Trophoblast cell (in vitro differentiated cells and primary cell): ENCODE measurements around the gene LYPD3.

ENCODE experiments used
- DNase-seq, 2 donors: peaks; one replicate each; pipeline ENCODE4 v3.0.0-alpha.2; 2016
- H2AFZ ChIP-seq: 2 replicates; pipeline ENCODE4 v1.6.1; 2013; ENCODE audit warnings: low read length, moderate library complexity, mild to moderate bottlenecking; ENCODE audit not compliant: insufficient read depth, poor library complexity
- H2AK5ac ChIP-seq: 2 replicates; pipeline ENCODE4 v1.6.1; 2013; ENCODE audit warnings: mild to moderate bottlenecking, low read length
- H2BK120ac ChIP-seq: 2 replicates; pipeline ENCODE4 v1.6.1; 2013; ENCODE audit warnings: low read length, mild to moderate bottlenecking, moderate library complexity; ENCODE audit not compliant: insufficient read depth, poor library complexity
- H2BK12ac ChIP-seq: 2 replicates; pipeline ENCODE4 v1.6.1; 2013; ENCODE audit warnings: mild to moderate bottlenecking, low read length, moderate library complexity
- H2BK5ac ChIP-seq: 2 replicates; pipeline ENCODE4 v1.6.1; 2013; ENCODE audit warnings: low read length, low read depth, moderate library complexity, mild to moderate bottlenecking; ENCODE audit not compliant: poor library complexity
- H3K14ac ChIP-seq: 2 replicates; pipeline ENCODE4 v1.6.1; 2013; ENCODE audit warnings: mild to moderate bottlenecking, low read length
- H3K18ac ChIP-seq: 2 replicates; pipeline ENCODE4 v1.6.1; 2013; ENCODE audit warnings: mild to moderate bottlenecking, low read length
- H3K23ac ChIP-seq: 2 replicates; pipeline ENCODE4 v1.6.1; 2013; ENCODE audit warnings: low read length
- H3K27ac ChIP-seq: 2 replicates; pipeline ENCODE4 v1.5.1; 2013; ENCODE audit warnings: low read depth, mild to moderate bottlenecking, inconsistent platforms, low read length, moderate library complexity
- H3K27me3 ChIP-seq: 2 replicates; pipeline ENCODE4 v1.6.1; 2013; ENCODE audit warnings: inconsistent platforms, mild to moderate bottlenecking, low read length, moderate library complexity; ENCODE audit not compliant: insufficient read depth
- H3K36me3 ChIP-seq, 2 experiments: 1 replicate in 1 of 2; 2 replicates in 1 of 2; pipeline ENCODE4 v1.6.1; 2013; ENCODE audit warnings: low read length in 2 of 2, mild to moderate bottlenecking in 2 of 2, moderate library complexity in 1 of 2; ENCODE audit not compliant: insufficient read depth in 2 of 2, control insufficient read depth in 1 of 2
- H3K4ac ChIP-seq: 2 replicates; pipeline ENCODE4 v1.6.1; 2013; ENCODE audit warnings: low read depth, mild to moderate bottlenecking, low read length, moderate library complexity
- H3K4me1 ChIP-seq, 2 experiments: 1 replicate in 1 of 2; 2 replicates in 1 of 2; pipeline ENCODE4 v1.6.1; 2013; ENCODE audit warnings: low read length in 2 of 2, mild to moderate bottlenecking in 2 of 2, moderate library complexity in 1 of 2; ENCODE audit not compliant: insufficient read depth in 2 of 2, control insufficient read depth in 1 of 2
- H3K4me2 ChIP-seq: 2 replicates; pipeline ENCODE4 v1.6.1; 2013; ENCODE audit warnings: inconsistent platforms, mild to moderate bottlenecking, low read length, moderate library complexity
- H3K4me3 ChIP-seq: 2 replicates; pipeline ENCODE4 v1.5.1; 2013; ENCODE audit warnings: mild to moderate bottlenecking, low read depth, low read length, inconsistent platforms
- H3K79me1 ChIP-seq: one replicate; pipeline ENCODE4 v1.6.1; 2013; ENCODE audit warnings: low read length
- H3K79me2 ChIP-seq: 2 replicates; pipeline ENCODE4 v1.6.1; 2013; ENCODE audit warnings: low read length, mild to moderate bottlenecking; ENCODE audit not compliant: control insufficient read depth, insufficient read depth, poor library complexity
- H3K9ac ChIP-seq: 2 replicates; pipeline ENCODE4 v1.6.1; 2013; ENCODE audit warnings: mild to moderate bottlenecking, low read length
- H3K9me3 ChIP-seq: 2 replicates; pipeline ENCODE4 v1.6.1; 2013; ENCODE audit warnings: low read depth, mild to moderate bottlenecking, control low read depth, inconsistent platforms, low read length; ENCODE audit not compliant: insufficient read depth
- H4K12ac ChIP-seq: 2 replicates; pipeline ENCODE4 v1.6.1; 2013; ENCODE audit warnings: low read depth, mild to moderate bottlenecking, low read length, moderate library complexity
- H4K8ac ChIP-seq: 2 replicates; pipeline ENCODE4 v1.6.1; 2013; ENCODE audit warnings: low read depth, mild to moderate bottlenecking, low read length, moderate library complexity
- H4K91ac ChIP-seq: one replicate; pipeline ENCODE4 v1.6.1; 2013; ENCODE audit warnings: low read depth, mild to moderate bottlenecking, low read length, moderate library complexity
- WGBS: extraction: QIAGEN DNeasy Blood & Tissue Kit; methylation state at CpG from one replicate; pipeline ENCODE4 v1.1.7; 2013; ENCODE audit warnings: missing lambda C conversion rate; ENCODE audit not compliant: insufficient read length, insufficient coverage; ENCODE audit errors: extremely low coverage; 5-methylcytosine and 5-hydroxymethylcytosine counted together

LYPD3 gene

GRCh38 chr19:43474487-43474886 lies 9.1 kb upstream of the LYPD3 start:
- H2BK120ac ChIP-seq, result no peak overlapping the region
- H3K4me3 ChIP-seq, result no peak overlapping the region
- H3K79me2 ChIP-seq, result no peaks in the 10 kb centered on the region
- no peaks in the 10 kb centered on the region for H3K9me3 ChIP-seq
- H3K14ac ChIP-seq, result no peak overlapping the region
- H3K9ac ChIP-seq, result peak overlapping the region; percentile 21
- H3K27ac ChIP-seq, result peak overlapping the region; percentile 46
- H4K8ac ChIP-seq, result no peak overlapping the region
- H3K36me3 ChIP-seq, result no peaks in the 10 kb centered on the region
- WGBS, result no CpG with 5 or more reads among the region's 4 CpGs
- H4K12ac ChIP-seq, result no peak overlapping the region
- H3K4me2 ChIP-seq, result no peak overlapping the region
- H2AFZ ChIP-seq, result no peak overlapping the region
- H3K4me1 ChIP-seq, result peaks cover 7 to 10% of the 10 kb centered on the region in 2 experiments
- H3K27me3 ChIP-seq, result no peaks in the 10 kb centered on the region
- H3K79me1 ChIP-seq, result peaks cover 4% of the 10 kb centered on the region
- no peak overlapping the region for H3K18ac ChIP-seq
- no peak overlapping the region for H2AK5ac ChIP-seq
- H3K4ac ChIP-seq, result no peak overlapping the region
- H4K91ac ChIP-seq, result no peak overlapping the region
- H2BK12ac ChIP-seq, result no peak overlapping the region
- no peak overlapping the region for H3K23ac ChIP-seq
- H2BK5ac ChIP-seq, result no peak overlapping the region
- no peak for DNase-seq

- H3K23ac ChIP-seq, result no peak overlapping the region
- H3K4ac ChIP-seq, result no peak overlapping the region
- no peak overlapping the region for H2AK5ac ChIP-seq
- H2AFZ ChIP-seq, result no peak overlapping the region
- H2BK5ac ChIP-seq, result no peak overlapping the region
- H4K12ac ChIP-seq, result no peak overlapping the region
- H3K27ac ChIP-seq, result no peak overlapping the region
- H2BK12ac ChIP-seq, result no peak overlapping the region
- H3K4me1 ChIP-seq, result peaks cover 5 to 6% of the 10 kb centered on the region in 2 experiments
- no peak overlapping the region for H3K14ac ChIP-seq
- no peak for DNase-seq
- H3K9ac ChIP-seq, result no peak overlapping the region
- no peaks in the 10 kb centered on the region for H3K79me2 ChIP-seq
- no peak overlapping the region for H4K91ac ChIP-seq
- no peaks in the 10 kb centered on the region for H3K27me3 ChIP-seq
- no peaks in the 10 kb centered on the region for H3K9me3 ChIP-seq
- H3K4me3 ChIP-seq, result no peak overlapping the region
- H3K4me2 ChIP-seq, result no peak overlapping the region
- H4K8ac ChIP-seq, result no peak overlapping the region
- no CpG with 5 or more reads among the region's 5 CpGs for WGBS
- peaks cover 2% of the 10 kb centered on the region for H3K79me1 ChIP-seq
- no peak overlapping the region for H3K18ac ChIP-seq
- H2BK120ac ChIP-seq, result no peak overlapping the region
- H3K36me3 ChIP-seq, result no peaks in the 10 kb centered on the region
These were observed 5.7 kb upstream of the LYPD3 start for GRCh38 chr19:43471091-43471490.

- no peak overlapping the region for H4K8ac ChIP-seq
- no peak overlapping the region for H3K4me2 ChIP-seq
- no peaks in the 10 kb centered on the region for H3K36me3 ChIP-seq
- H3K4me1 ChIP-seq, result peaks cover 9% of the 10 kb centered on the region in 2 experiments
- no peak overlapping the region for H3K14ac ChIP-seq
- H3K27ac ChIP-seq, result no peak overlapping the region
- H3K79me1 ChIP-seq, result peaks cover under 1% of the 10 kb centered on the region
- no peak overlapping the region for H3K4me3 ChIP-seq
- no peak overlapping the region for H3K9ac ChIP-seq
- H2AK5ac ChIP-seq, result no peak overlapping the region
- H3K79me2 ChIP-seq, result no peaks in the 10 kb centered on the region
- no peak overlapping the region for H3K18ac ChIP-seq
- no peak overlapping the region for H4K91ac ChIP-seq
- H2BK5ac ChIP-seq, result no peak overlapping the region
- no peak overlapping the region for H2AFZ ChIP-seq
- H3K23ac ChIP-seq, result no peak overlapping the region
- no peaks in the 10 kb centered on the region for H3K9me3 ChIP-seq
- no peak overlapping the region for H2BK120ac ChIP-seq
- no peak overlapping the region for H3K4ac ChIP-seq
- H4K12ac ChIP-seq, result no peak overlapping the region
- H2BK12ac ChIP-seq, result no peak overlapping the region
- no CpG with 5 or more reads among the region's 10 CpGs for WGBS
- H3K27me3 ChIP-seq, result no peaks in the 10 kb centered on the region
- peak; percentile 91 to 92 for DNase-seq
These were observed 4.9 kb upstream of the LYPD3 start for GRCh38 chr19:43470288-43470687.

GRCh38 chr19:43469160-43469480 lies 3.7 kb upstream of the LYPD3 start:
- Histone ChIP-seq H2AK5ac (no peak overlapping the region), H3K4me2 (no peak overlapping the region), H3K18ac (no peak overlapping the region), H3K36me3 (no peaks in the 10 kb centered on the region), H4K91ac (no peak overlapping the region), H3K4me1 (peaks cover 10 to 13% of the 10 kb centered on the region in 2 experiments), H3K27ac (no peak overlapping the region), H4K12ac (no peak overlapping the region), H2BK12ac (no peak overlapping the region), H2AFZ (no peak overlapping the region), H3K9me3 (no peaks in the 10 kb centered on the region), H4K8ac (no peak overlapping the region), H3K9ac (no peak overlapping the region), H2BK5ac (no peak overlapping the region), H3K23ac (no peak overlapping the region), H3K4ac (no peak overlapping the region), H3K79me2 (no peaks in the 10 kb centered on the region), H2BK120ac (no peak overlapping the region), H3K4me3 (no peak overlapping the region), H3K14ac (no peak overlapping the region), H3K79me1 (peaks cover 4% of the 10 kb centered on the region), H3K27me3 (no peaks in the 10 kb centered on the region)
- WGBS, result no CpG with 5 or more reads among the region's 1 CpG
- peak; percentile 22 to 57 for DNase-seq
